Measurements from ENCODE around the gene SP6.
A peak's percentile ranks its signal among the peaks of the same experiment; 100 is the strongest.

SP6 gene

DNA sequence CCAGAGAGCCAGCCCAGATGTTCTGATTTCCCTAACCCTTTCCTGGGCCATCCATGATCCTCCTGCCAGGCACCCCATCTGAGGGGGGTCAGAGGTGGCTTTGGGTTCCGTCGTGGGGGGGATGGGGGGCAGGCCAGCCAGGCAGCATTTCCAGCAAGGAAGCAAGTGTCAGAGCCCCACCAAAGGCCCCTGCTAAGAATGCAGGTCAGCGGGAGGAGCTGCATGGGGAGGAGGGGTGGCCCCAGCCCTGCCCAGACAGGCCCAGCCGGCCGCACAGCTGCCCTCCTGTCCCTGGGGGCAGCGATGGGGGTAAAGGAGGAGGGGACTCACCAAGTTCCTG, 7.6 kb downstream of the SP6 start:
- peak overlapping the region; percentile 57 for H3K27ac ChIP-seq
- TF ChIP-seq, protein P1, sequence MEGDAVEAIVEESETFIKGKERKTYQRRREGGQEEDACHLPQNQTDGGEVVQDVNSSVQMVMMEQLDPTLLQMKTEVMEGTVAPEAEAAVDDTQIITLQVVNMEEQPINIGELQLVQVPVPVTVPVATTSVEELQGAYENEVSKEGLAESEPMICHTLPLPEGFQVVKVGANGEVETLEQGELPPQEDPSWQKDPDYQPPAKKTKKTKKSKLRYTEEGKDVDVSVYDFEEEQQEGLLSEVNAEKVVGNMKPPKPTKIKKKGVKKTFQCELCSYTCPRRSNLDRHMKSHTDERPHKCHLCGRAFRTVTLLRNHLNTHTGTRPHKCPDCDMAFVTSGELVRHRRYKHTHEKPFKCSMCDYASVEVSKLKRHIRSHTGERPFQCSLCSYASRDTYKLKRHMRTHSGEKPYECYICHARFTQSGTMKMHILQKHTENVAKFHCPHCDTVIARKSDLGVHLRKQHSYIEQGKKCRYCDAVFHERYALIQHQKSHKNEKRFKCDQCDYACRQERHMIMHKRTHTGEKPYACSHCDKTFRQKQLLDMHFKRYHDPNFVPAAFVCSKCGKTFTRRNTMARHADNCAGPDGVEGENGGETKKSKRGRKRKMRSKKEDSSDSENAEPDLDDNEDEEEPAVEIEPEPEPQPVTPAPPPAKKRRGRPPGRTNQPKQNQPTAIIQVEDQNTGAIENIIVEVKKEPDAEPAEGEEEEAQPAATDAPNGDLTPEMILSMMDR (conservative IDR thresholded peaks at IDR 0.05), result peak; percentile 81
- no peak for TF ChIP-seq ZFX (IDR thresholded peaks at IDR 0.05)

- TF ChIP-seq ZFX (IDR thresholded peaks at IDR 0.05), result no peak
- TF ChIP-seq, protein P1 (conservative IDR thresholded peaks at IDR 0.05), result peak; percentile 62
- H3K27ac ChIP-seq, result peak overlapping the region; percentile 84
These were observed 9.3 kb downstream of the SP6 start for GRCh38 chr17:47841488-47842291.

DNA sequence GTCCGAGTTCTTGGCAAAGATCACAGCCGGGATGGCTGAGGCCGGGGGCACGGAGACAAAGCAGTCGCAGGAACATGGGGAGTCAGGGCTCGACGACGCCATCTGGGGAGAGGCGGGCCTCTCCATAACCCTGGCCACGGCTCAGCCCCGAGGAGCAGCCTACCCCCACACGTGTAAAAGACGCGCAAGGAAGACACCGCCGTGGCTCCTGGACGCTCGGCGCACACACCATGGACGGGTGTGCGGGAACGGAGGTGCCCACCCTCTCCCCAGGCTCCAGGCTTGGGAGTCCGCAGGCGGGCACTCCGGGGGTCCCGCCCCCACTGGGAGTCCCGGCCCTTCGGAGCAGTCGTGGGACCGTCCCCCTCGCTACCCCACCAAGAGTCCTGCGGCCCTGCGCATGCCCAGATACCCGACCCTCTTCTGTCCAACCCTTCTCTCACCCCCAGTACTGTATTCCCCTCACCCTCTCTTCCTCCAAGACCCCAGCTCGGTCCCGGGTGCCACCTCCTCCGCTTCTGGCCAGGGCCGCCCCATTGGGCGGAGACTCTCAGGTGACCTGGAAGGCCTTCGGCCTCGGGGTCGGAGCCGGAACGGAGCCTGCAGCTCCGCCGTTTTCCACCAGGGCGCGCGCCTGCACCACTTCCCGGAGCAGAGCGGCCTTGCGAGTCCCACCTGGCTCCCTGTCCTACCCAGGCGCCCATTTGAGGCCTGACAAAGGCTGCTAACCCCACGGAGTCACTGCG, 10.0 kb downstream of the SP6 start, which contains the start of gene SCRN2:
SCRN2 (minus strand) TSS at position 532 of the 746 bp plus-strand sequence; CDS start at position 102, 430 bp downstream.
- H3K27ac ChIP-seq, result peak within 1 kb of the TSS; percentile 84
- TF ChIP-seq, protein P1 (conservative IDR thresholded peaks at IDR 0.05), result peak; percentile 99
- TF ChIP-seq ZFX (IDR thresholded peaks at IDR 0.05), result peak; percentile 45; the same call in 1 of the 2 replicates

- TF ChIP-seq ZFX (IDR thresholded peaks at IDR 0.05), result no peak
- TF ChIP-seq, protein P1 (conservative IDR thresholded peaks at IDR 0.05), result no peak
- peak overlapping the region; percentile 84 for H3K27ac ChIP-seq
These were observed 10.8 kb downstream of the SP6 start for GRCh38 chr17:47840001-47840741.

GRCh38 chr17:47839071-47839470, 11.9 kb downstream of the SP6 start:
- H3K27ac ChIP-seq, result no peak overlapping the region
- no peak for TF ChIP-seq ZFX (IDR thresholded peaks at IDR 0.05)
- TF ChIP-seq, protein P1 (conservative IDR thresholded peaks at IDR 0.05), result no peak

DNA sequence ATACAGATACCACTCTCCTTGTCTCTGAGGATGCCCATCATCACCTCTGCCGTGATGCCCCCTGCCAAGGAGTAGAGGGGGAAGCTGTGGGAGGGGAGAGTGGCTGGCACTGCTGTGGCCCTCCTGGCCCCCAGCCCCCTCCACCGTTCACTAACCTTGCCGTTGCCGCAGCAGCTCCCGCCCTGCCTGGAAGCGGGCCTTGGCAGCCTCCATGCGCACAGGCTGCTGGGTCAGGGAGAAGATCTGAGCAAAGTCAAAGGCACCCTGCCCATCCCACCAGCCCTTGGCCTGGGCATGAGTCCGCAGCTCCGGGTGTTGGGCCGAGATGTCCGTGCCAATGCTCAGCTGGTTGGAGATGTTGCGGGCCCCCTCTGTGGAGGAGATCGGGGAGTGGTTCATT, 12.3 kb downstream of the SP6 start:
- TF ChIP-seq ZFX (IDR thresholded peaks at IDR 0.05), result no peak
- TF ChIP-seq, protein P1 (conservative IDR thresholded peaks at IDR 0.05), result no peak
- no peak overlapping the region for H3K27ac ChIP-seq
